HG02970 (cell line): ENCODE data around the gene AGPAT2.

Source experiments
- ATAC-seq: cut with Tn5 transposase; IDR thresholded peaks from one replicate; pipeline ENCODE4 v1.9.1; 2021; ENCODE audit warnings: mild to moderate bottlenecking, moderate library complexity, moderate number of reproducible peaks; ENCODE audit not compliant: unreplicated experiment, low FRiP score

Gene AGPAT2

DNA sequence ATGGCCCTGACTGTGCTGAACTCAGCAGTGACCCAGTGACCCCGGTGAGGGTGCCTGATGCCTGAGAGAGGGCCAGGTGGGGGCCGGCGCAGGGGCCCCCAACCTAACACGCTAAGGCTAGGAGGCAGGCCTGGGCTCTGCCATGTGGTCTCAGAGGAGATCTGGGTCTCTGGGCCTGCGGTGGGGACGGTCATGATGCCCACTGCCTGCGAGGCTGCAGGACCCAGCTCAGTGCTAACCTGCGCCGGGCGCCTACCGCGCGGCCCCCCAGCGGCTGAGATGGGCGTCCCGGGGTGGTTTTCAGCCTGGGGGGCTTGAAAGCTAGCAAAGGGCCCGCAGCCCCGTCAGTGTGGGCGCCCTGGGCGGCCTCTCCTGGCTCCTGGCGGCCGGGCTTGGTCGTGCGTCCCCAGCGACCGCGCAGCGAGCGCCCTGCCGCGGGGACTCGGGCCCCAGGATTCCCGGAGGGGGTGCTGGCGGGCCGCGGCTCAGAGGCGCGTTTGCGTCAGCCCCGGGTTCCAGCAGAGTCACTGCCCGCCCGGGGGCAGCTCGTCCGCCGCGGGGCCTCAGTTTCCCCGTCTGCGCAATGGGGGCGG is 22.1 kb downstream of the AGPAT2 start:
- no peak for ATAC-seq

DNA sequence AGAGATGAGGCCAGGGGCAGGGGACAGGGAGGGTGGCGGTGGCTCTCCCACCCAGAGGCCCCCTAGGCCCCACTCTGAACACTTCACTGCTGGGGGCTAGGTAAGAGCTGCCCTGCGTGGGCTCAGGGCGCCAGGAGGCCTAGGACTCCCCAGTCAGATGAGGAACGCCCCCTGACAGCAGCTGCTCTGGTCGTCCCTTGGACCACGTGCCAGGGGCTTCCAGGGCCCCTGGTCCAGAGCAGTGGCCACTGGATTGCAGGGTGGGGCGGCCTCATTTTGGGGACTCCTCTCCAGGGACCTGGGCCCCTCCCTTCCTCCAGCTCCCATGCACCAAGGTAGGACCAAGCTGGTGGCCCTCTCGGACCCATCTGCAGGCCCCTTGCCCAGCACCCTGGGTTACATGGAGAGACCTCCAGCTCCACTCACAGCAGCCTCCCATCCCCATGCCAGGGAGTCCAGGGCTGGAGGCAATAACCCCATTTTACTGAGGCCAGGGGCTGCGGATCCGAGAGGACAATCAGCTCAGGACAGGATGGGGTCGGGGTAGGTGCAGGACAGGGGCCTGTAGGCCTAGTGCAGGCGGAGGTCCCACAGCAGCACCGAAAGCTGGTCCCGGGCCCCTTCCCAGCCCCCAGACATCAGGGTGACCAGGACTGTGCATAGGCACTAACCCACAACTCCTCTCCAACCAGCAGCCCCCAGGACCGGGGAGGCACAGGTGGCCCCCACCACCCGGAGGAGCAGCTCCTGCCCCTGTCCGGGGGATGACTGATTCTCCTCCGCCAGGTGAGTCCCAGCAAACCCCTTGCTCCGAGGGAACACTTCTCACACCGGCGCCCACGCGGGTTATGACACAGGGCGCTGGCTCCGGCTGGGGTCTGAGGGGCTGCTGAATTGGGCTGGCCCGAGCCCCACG is 23.0 kb downstream of the AGPAT2 start:
- no peak for ATAC-seq

DNA sequence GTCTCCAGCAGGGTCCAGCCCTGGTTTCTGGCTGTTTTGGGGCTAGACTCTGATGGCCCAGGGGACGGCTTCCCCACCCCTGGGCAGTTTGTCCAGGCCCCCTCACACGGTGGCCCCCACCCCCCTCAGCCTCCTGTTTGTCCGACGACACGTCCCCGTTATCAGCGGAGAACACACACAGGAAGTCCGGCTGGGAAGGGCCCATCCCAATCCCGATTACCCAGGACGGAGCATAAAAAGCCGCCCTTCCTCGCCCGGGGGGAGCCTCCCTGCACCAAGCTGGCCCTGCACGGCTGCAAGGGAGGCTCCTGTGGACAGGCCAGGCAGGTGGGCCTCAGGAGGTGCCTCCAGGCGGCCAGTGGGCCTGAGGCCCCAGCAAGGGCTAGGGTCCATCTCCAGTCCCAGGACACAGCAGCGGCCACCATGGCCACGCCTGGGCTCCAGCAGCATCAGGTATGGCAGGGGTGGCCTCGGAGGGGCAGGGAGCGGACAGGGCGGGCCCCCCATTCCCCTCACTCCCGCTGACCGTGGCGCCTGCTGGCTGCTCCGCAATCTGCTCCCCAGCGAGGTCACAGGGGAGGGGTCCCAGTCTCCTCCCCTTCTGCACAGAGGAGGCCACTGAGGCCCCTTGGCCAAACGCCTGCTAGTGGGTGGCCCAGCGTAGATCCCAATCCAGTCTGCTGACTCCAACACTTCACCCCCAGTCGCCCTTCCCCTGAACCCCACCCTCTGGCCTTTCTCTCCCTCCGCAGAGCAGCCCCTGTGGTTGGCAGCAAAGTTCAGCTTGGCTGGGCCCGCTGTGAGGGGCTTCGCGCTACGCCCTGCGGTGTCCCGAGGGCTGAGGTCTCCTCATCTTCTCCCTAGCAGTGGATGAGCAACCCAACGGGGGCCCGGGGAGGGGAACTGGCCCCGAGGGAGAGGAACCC is 24.3 kb downstream of the AGPAT2 start, which contains the start of gene EGFL7:
TSS of gene EGFL7 (plus strand) at position 261 of the 926 bp plus-strand sequence. CDS start 5,367 bp downstream, outside the sequence.
- ATAC-seq: no peak

DNA sequence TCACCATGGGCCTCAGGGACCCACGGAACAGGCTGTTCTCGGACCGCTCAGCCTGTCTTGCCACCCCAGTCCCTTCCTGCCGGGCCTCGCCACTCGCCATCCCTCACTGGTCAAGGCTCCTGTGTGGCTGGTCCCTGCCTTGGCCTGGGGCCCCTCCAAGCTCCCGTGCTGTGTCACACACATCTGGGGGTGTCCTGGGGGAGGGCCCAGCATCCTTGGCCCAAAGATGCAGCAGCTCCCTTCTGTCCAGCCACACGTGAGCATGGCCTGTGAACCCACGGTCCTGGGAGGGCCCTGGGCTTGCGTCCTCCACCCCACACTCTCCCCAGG is 25.0 kb downstream of the AGPAT2 start:
- no peak for ATAC-seq

DNA sequence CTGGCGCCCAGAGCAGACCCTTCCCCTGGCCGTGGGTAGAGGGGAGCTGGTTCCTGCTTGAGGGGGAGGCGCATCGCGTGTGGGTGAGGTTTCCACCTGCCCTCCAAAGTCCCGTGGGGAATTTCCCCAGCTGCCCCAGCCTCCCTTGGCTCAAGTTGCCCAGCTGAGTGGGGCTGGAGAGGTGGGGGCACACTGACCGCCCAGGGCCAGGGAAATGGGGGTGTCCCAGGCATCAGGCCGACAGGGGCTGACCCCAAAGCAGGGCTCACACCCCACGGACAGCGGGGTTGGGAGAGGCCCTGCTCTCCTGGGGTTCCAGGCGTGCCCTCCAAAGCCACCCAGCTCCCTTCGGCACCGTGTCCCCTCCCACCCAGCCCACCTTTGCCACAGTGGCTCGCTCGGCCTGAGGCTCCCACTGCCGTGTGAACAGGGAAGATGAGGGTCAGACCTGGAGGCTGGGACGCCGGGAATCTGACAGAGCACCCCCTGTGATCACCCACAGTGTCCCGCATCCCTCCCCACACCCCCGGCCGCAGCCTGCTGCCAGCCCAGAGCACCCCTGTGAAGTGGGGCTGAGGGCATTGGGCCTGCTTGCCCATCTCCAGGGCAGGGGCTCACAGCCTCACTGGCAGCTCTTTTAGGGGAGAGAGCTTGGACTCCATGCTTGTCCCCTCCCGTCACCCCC is 25.5 kb downstream of the AGPAT2 start:
- ATAC-seq: no peak

DNA sequence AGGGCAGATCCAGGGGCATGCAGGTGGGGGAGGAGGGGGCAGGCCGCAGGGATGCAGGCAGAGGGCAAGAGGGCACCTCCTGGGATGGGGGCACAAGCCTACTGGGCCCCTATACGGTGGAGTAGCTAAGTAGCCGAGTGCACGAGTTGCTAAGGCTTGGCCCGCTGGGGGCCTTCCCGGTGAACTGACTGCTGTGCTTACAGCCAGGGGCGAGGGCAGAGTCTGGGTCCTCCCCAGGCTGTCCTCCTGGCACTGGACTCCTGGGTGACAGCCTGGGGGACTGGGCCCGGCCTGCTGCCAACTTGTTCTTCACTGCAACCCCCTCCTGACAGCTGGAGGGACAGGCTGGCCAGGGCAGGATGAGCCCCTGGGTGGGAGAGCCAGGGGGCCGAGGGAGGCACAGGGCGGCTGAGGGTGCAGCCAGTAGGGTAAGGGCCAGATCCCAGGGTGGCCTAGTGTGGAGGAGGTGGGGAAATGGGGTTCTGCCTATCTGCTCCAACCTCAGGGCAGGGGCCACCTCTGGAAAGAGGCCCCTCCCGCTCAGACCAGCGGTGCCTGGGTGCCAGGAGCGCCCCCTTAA is 26.2 kb downstream of the AGPAT2 start:
- ATAC-seq: no peak

DNA sequence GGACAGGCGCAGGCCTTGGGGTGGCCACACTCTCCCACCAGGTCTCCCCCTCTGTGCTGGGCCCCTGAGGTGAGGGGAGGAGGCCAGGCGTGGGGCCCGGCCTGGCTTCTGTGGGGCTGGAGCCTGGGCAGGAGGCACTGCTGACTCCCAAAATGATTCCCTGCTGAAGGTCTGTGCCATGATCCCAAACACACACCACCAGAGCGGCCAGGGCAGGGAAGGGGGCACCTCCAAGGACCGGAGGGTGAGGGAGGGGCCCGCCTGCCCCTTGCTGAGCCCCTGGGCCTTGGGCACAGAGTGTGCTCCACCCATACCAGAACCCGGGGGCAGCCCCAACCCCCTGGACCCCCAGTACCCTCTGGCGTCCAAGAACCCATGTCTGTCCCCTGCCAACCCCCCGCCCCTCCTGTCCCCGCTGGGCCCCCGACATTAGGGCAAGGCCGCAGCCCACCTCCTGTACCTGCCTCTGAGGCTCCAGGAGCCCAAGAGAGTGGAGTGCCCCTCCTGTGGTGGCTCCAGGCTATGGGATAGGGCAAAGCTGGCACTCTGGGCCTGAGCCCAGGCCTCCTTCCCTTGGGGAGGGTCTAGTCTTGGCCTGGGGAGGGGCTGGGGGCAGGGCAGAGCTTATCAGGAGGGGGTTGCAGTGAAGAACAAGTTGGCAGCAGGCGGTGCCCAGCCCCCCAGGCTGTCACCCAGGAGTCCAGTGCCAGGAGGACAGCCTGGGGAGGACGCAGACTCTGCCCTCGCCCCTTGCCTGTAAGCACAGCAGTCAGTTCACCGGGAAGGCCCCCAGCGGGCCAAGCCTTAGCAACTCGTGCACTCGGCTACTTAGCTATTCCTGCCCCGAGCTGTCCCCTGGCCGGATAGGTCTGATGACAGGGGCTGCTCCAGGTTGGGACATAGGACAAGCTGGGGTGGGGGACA is 27.1 kb downstream of the AGPAT2 start:
- no peak for ATAC-seq

DNA sequence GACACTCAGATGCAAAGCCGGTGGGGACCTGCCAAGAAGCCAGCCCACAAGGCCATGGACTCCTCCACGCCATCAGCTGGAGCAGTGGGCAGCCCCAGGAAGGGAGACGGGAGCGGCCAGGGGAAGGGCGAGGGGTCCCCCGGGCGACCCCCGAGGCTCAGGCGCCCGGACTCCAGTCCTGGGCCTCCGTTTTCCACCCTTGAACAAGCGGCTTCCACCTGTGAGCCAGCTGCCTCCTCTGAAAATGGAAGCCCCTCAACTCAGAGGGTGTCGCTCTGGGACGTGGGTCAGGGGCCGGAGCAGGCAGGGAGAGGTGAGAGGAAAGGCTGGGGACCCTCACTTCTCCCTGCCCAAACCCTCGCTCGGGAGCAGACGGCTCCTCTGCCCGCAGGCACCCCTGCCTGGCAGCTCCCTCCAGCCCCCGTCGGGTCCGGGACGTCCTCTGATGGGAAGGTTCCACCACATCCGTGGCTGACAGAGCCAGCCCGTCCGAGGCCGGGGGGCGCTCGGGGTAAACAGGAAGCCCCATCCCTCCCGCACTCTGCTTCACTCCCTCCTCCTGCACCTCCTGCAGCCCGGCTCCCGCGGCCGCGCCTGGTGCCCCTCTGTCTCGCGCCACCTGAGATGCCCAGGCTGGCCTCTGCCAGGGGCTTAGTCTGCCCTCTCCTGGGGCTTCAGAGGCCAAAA is 28.3 kb downstream of the AGPAT2 start:
- no peak for ATAC-seq

DNA sequence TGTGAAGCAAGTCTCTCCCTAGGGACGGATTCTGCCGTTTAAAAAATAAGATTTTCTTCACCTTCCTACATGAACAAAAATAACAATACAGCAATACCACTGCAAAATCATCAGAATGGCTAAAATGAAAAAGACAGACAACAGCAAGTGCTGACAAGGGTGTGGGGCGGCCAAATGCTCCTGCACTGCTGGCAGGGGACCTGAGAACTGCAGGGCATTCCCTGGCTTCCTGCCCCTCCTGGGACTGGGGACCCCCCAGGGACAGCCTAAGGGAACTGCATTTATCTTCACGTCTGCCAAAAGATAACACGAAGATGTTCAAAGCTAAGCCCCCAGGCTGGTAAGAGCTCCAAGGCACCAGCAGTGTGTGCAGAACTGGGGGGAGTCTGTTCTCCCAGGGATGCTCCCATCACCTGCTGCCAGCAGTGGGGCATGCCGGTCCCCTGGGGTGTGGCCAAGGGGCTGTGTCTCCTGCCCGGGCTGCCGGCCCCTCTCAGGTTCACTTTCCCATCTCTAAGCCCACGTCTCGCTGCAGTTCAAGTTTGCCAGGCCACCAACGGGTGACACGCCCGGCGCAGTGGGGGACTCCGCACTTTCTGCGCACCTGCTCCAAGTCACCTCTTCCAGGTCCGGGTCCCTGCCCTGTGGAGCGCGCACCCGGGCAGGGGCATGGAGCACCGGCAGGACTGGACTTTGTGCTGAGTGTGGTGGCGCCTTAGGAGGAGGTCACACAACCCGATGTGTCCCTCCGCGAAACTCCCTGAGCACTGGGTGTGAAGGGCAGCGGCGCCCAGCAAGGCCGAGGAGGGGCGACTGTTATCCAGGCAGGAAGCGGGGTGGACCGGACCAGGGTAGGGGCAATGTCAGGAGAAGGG is 29.0 kb downstream of the AGPAT2 start:
- ATAC-seq: no peak

DNA sequence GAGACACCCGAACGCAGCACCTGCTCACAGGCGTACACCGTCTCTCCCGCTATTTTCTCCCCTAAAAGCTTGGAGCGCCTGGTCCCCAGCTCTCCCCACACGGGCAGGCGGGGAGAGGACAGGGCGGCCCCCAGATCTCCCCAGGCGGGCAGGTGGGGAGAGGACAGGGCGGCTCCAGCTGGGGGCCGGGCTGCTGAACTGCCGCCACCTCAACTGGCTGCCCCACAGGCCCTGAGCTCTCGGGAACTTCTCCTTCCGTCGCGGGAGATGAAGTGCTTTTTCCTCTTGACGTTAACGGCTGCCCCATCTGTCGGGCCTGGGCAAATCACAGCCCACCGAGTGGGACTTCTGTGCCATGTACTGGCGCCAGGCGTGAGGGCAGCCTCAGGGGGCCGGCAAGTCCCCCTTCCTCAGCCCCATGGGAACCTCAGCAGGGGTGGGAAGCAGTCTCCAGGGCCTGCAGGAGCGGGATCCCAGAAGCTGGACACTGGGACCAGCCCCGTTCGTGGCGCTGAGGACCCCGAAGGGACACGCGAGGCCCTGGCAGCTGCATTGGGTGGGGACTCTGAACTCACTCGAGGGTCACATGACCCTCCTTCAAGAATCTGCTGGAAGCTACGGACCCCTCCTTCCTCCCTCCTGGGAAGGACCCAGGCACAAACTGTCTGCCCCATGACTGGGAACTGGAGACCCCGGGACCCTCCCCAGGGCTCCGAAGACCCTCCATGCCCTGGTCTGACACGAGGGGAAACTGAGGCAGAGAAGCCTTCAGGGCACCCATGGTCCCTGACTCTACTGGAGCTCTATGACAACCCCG is 30.3 kb downstream of the AGPAT2 start:
- no peak for ATAC-seq

DNA sequence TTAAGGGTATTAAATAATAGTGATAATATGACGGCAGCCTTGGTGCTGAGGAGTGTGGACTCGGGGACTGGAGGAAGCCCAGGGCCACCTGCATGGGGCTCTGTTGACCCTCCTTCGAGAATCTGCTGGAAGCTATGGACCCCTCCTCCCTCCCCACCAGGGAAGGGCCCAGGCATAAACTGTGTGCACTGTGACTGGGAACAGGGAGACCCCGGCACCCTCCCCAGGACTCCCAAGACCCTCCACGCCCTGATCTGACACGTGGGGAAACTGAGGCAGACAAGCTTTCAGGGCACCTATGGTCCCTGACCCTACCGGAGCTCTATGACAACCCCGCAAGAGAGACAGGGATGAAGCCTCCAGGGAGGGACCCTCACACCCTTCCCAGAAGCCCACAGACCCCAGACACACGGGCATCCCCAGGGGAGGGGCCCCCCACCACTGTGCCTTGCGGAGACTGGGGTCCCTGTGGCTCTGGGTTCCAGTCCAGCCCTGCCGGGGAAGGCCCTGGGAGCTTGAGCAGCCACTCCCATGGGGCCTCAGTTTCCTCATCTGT is 31.0 kb downstream of the AGPAT2 start:
- ATAC-seq: no peak

DNA sequence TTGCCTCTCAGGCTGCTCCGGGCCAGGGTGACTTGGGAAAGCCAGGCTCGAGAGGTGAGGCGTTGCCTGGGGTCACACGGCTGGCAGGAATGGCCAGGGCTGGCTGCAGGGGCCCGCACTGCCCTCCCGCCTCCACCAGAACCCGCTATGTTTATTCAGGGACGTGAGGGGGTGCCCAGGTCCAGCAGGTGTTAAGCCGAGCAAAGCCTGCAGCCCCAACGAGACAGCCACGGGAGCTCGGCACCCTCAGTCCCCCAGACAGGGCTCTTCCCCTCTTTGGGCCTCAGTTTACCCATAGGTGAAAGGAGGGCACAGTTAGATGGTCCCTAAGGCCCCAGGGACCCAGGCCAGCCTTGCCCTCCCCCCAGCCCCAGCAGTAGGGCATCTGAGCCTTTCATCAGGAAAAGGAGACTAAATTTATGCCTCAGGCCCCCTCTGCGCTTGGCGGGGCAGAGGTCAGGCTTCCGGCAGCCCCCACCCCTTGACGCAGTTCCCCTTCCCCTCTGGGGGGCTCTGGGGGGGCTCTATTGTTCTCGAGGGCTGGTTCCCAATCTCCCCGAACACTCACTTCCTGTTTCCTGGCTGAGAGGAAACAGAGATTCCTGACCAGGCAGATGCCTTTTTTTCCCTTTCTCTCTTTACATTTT is 31.6 kb downstream of the AGPAT2 start:
- ATAC-seq: no peak

DNA sequence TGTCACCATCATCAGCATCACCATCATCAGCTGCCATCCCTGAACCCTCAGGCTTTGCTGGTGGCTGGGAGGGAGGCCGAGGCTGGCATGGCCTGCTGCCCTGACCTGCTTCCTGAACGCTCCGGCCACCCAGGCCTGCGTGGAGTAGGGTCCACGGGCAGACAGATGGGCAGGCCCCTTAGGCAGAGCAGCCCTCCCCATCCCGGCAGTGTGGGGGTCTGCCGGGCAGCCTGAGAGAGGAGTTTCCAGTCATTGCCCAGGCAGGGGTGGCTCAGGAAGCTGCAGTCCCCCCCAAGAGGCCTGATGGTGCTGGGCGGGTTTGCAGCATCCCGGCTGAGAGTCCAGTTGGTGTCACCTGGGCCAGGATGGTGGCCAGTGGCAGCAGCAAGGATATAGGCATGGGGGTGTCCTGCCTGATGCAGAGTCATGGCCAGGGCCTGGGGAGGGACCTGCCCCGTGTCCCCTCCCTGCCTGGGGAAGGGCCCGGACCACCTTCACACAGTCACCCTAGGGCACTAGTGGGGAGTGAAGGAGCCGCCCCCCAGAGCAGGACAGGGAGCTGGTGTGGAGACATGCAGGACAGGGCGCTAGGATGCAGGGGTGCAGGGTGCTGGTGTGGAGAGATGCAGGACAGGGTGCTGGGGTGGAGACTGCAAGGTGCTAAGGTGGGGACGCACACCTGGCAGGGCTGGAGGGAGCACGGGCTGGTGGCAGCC is 32.3 kb downstream of the AGPAT2 start:
- no peak for ATAC-seq

DNA sequence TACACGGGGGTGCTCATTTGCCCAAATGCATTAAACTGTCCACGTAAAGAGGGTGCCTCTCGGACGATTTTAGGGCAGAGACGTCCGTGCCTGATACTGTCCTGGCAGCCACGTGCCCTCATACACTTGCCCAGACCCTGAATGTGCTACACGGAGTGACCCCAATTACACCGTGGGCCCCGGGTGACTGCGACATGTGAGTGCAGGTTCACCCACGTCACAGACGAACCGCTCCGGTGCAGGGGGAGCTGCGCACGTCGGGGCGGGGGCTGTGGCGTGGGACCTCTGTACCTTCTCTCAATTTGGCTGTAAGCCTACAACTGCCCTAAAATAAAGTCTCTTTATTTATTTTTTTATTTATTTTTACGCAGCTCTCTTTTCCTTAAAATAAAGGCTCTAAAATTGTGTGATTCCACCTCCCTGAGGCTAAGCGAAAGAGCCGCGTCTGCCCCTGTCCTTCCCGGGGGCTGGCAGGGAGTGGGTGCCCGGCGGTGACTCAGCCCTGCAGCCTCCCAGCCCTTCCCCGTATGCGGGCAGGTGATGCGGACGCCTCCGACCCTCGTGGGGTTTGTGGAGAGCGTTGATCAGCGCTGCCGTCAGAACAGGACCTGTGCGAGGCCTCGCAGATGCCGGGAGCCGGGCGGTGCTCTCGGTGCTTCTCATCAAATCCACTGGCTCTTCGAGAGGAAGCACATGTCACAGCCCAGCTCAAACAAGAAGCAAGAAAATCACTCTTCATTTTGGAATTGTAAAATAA is 33.8 kb downstream of the AGPAT2 start:
- no peak for ATAC-seq

DNA sequence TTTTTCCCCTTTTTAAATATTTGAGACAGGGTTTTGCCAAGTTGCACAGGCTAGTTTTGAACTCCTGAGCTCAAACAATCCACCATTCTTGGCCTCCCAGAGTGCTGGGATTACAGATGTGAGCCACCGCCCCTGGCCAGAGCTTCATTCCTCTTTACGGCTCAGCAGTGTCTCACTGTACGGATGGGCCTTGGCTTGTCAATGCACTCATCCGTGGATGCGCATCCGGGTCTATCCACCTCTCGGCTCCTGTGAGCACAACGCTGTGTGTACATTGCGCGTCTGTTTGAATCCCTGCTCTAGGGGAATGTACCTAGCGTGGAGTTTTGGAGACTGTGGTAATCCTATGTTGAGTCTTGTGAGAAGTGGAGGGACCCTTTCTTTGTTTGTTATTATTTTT is 35.4 kb downstream of the AGPAT2 start:
- no peak for ATAC-seq
